Liver (tissue), 3 donors: ENCODE measurements around the gene MYOM1.

Experiments used
- CTCF ChIP-seq: fragments of 150-350 bp; IDR thresholded peaks from 2 replicates; pipeline ENCODE4 v1.5.1; 2017; ENCODE audit warnings: improper control_type of control experiment, low read depth, low read length; ENCODE audit not compliant: missing input control
- GABPA ChIP-seq, 2 donors: IDR thresholded peaks in 1 of 2; conservative IDR thresholded peaks in 1 of 2; 2 replicates each; pipeline ENCODE4 v1.6.1; 2016; ENCODE audit warnings: antibody characterized with exemption in 2 of 2, mild to moderate bottlenecking in 1 of 2, moderate library complexity in 1 of 2
- HNF4G ChIP-seq: IDR thresholded peaks from 2 replicates; pipeline ENCODE4 v1.6.1; 2016; ENCODE audit warnings: antibody characterized with exemption
- JUND ChIP-seq, 2 donors: IDR thresholded peaks; 2 replicates each; pipeline ENCODE4 v1.6.1; 2016; ENCODE audit warnings: antibody characterized with exemption in 2 of 2
- MAX ChIP-seq: IDR thresholded peaks from 2 replicates; pipeline ENCODE4 v1.6.1; 2016; ENCODE audit warnings: antibody characterized with exemption
- RAD21 ChIP-seq, 2 donors: IDR thresholded peaks; 2 replicates each; pipeline ENCODE4 v1.6.1; 2016; ENCODE audit warnings: antibody characterized with exemption in 2 of 2, mild to moderate bottlenecking in 2 of 2
- REST ChIP-seq: IDR thresholded peaks from 2 replicates; pipeline ENCODE4 v1.6.1; 2016; ENCODE audit warnings: antibody characterized with exemption, mild to moderate bottlenecking
- RXRA ChIP-seq, 2 donors: IDR thresholded peaks; 2 replicates each; pipeline ENCODE4 v1.6.1; 2017 to 2018; ENCODE audit warnings: antibody characterized with exemption in 2 of 2, mild to moderate bottlenecking in 1 of 2
- TAF1 ChIP-seq: conservative IDR thresholded peaks from 2 replicates; pipeline ENCODE4 v1.6.1; 2016; ENCODE audit warnings: antibody characterized with exemption, mild to moderate bottlenecking
- YY1 ChIP-seq: IDR thresholded peaks from 2 replicates; pipeline ENCODE4 v1.6.1; 2016; ENCODE audit warnings: antibody characterized with exemption, mild to moderate bottlenecking
- ZBTB33 ChIP-seq: IDR thresholded peaks from 2 replicates; pipeline ENCODE4 v1.6.1; 2016; ENCODE audit warnings: antibody characterized with exemption
- donor health status: healthy.
- donor health status: healthy.

- TF ChIP-seq CTCF (no peak), RXRA (IDR thresholded peaks at IDR 0.05) (peak; percentile 26 to 74), MAX (no peak), TAF1 (no peak), GABPA (IDR thresholded peaks at IDR 0.05 in 1 of 2, conservative IDR thresholded peaks at IDR 0.05 in 1 of 2) (no peak), ZBTB33 (no peak), JUND (IDR thresholded peaks at IDR 0.05) (peak in 1 of 2 donors; percentile 11), YY1 (peak; percentile 27), REST (no peak), HNF4G (no peak), RAD21 (IDR thresholded peaks at IDR 0.05) (no peak)
Measured at GRCh38 chr18:3184275-3184963, 35.3 kb downstream of the MYOM1 start.
